Measurements from ENCODE around the gene DOCK2. TPM values are rescaled to one million over a fixed set of nuclear protein-coding genes. Genes with fewer than 3 reads are reported as not detected.

DOCK2 gene
- total and polyA plus RNA-seq, 9 of the 15 experiments (the other 6 are each of a cell fraction or from before 2014, with no cell fraction given) = 4.5 to 42.6 (median 20.5) TPM

DNA sequence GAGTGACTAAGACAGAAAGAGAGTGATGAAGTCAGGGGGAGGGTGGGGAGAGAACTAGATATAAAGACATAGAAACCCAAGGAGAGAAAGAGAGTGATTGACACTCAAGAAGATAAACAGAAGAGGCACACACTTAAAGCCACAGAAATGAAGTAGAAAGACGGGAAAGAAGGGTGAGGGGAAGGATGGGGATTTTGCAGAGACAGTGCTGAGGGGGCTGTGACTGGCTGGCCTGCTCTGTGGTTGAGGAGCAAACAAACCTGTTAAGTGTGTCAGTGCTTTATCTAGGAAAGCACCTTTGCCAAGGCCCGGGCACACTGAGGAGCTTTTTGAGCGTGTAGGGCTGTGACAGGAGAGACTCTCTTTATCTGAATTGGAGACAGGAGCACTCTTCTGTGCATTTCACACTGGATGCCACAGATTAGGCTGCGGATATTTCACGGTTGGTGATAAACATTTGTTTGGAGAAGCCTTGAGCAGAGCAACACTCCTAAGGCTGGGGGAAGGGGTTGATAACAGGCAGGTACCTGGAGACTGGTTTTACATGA is 109.1 kb downstream of the DOCK2 start (continued):
- TF ChIP-seq IRF2 (CRISPR knock-in tag; IDR thresholded peaks at IDR 0.05) (no peak), NR2F6 (CRISPR knock-in tag; IDR thresholded peaks at IDR 0.05) (no peak), EGR1 (conservative IDR thresholded peaks at IDR 0.05) (no peak), ADNP (tag; IDR thresholded peaks at IDR 0.05) (no peak), KDM5B (IDR thresholded peaks at IDR 0.05; ENCODE audit: insufficient replicate concordance, low read depth, low read length) (no peak), LCOR (CRISPR knock-in tag; IDR thresholded peaks at IDR 0.05) (0 out of 2 replicates have a peak, but pooled peaks have one; percentile 20), SIN3A (IDR thresholded peaks at IDR 0.05; ENCODE audit: borderline replicate concordance in 2 of 2, control insufficient read depth in 1 of 2, low read depth in 2 of 2, low read length in 2 of 2) (no peak), TRIM28 (IDR thresholded peaks at IDR 0.05) (peak; percentile 12; the same call in 1 of the 2 replicates), SAFB (IDR thresholded peaks at IDR 0.05; ENCODE audit: borderline replicate concordance, low read depth, low read length) (no peak), ZNF133 (CRISPR knock-in tag; IDR thresholded peaks at IDR 0.05) (no peak), ERF (CRISPR knock-in tag; IDR thresholded peaks at IDR 0.05) (no peak), RBBP5 (IDR thresholded peaks at IDR 0.05; ENCODE audit: borderline replicate concordance, insufficient read depth, low read length, poor library complexity, severe bottlenecking) (no peak)
- TF ChIP-seq, protein P1, sequence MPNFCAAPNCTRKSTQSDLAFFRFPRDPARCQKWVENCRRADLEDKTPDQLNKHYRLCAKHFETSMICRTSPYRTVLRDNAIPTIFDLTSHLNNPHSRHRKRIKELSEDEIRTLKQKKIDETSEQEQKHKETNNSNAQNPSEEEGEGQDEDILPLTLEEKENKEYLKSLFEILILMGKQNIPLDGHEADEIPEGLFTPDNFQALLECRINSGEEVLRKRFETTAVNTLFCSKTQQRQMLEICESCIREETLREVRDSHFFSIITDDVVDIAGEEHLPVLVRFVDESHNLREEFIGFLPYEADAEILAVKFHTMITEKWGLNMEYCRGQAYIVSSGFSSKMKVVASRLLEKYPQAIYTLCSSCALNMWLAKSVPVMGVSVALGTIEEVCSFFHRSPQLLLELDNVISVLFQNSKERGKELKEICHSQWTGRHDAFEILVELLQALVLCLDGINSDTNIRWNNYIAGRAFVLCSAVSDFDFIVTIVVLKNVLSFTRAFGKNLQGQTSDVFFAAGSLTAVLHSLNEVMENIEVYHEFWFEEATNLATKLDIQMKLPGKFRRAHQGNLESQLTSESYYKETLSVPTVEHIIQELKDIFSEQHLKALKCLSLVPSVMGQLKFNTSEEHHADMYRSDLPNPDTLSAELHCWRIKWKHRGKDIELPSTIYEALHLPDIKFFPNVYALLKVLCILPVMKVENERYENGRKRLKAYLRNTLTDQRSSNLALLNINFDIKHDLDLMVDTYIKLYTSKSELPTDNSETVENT (CRISPR knock-in tag; IDR thresholded peaks at IDR 0.05) = no peak
- TF ChIP-seq, protein P2, sequence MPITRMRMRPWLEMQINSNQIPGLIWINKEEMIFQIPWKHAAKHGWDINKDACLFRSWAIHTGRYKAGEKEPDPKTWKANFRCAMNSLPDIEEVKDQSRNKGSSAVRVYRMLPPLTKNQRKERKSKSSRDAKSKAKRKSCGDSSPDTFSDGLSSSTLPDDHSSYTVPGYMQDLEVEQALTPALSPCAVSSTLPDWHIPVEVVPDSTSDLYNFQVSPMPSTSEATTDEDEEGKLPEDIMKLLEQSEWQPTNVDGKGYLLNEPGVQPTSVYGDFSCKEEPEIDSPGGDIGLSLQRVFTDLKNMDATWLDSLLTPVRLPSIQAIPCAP (CRISPR knock-in tag; IDR thresholded peaks at IDR 0.05; ENCODE audit: borderline replicate concordance) = no peak
- TF ChIP-seq, protein P3, sequence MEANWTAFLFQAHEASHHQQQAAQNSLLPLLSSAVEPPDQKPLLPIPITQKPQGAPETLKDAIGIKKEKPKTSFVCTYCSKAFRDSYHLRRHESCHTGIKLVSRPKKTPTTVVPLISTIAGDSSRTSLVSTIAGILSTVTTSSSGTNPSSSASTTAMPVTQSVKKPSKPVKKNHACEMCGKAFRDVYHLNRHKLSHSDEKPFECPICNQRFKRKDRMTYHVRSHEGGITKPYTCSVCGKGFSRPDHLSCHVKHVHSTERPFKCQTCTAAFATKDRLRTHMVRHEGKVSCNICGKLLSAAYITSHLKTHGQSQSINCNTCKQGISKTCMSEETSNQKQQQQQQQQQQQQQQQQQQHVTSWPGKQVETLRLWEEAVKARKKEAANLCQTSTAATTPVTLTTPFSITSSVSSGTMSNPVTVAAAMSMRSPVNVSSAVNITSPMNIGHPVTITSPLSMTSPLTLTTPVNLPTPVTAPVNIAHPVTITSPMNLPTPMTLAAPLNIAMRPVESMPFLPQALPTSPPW (CRISPR knock-in tag; IDR thresholded peaks at IDR 0.05) = no peak
- TF ChIP-seq, protein P4, sequence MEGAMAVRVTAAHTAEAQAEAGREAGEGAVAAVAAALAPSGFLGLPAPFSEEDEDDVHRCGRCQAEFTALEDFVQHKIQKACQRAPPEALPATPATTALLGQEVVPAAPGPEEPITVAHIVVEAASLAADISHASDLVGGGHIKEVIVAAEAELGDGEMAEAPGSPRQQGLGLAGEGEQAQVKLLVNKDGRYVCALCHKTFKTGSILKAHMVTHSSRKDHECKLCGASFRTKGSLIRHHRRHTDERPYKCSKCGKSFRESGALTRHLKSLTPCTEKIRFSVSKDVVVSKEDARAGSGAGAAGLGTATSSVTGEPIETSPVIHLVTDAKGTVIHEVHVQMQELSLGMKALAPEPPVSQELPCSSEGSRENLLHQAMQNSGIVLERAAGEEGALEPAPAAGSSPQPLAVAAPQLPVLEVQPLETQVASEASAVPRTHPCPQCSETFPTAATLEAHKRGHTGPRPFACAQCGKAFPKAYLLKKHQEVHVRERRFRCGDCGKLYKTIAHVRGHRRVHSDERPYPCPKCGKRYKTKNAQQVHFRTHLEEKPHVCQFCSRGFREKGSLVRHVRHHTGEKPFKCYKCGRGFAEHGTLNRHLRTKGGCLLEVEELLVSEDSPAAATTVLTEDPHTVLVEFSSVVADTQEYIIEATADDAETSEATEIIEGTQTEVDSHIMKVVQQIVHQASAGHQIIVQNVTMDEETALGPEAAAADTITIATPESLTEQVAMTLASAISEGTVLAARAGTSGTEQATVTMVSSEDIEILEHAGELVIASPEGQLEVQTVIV (CRISPR knock-in tag; IDR thresholded peaks at IDR 0.05; ENCODE audit: borderline replicate concordance) = no peak
- TF ChIP-seq, protein P5, sequence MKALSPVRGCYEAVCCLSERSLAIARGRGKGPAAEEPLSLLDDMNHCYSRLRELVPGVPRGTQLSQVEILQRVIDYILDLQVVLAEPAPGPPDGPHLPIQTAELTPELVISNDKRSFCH (CRISPR knock-in tag; IDR thresholded peaks at IDR 0.05) = no peak
- TF ChIP-seq, protein P5 (tag; IDR thresholded peaks at IDR 0.05) = no peak
- TF ChIP-seq, protein P6, sequence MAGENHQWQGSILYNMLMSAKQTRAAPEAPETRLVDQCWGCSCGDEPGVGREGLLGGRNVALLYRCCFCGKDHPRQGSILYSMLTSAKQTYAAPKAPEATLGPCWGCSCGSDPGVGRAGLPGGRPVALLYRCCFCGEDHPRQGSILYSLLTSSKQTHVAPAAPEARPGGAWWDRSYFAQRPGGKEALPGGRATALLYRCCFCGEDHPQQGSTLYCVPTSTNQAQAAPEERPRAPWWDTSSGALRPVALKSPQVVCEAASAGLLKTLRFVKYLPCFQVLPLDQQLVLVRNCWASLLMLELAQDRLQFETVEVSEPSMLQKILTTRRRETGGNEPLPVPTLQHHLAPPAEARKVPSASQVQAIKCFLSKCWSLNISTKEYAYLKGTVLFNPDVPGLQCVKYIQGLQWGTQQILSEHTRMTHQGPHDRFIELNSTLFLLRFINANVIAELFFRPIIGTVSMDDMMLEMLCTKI (IDR thresholded peaks at IDR 0.05; ENCODE audit: partially characterized antibody) = no peak

All from K562 (cell line).